Skeletal muscle tissue (tissue), 4 donors: Measurements from ENCODE around the gene TUT1. TPM values are rescaled to one million over a fixed set of nuclear protein-coding genes. Genes with fewer than 3 reads are reported as not detected.
A peak's percentile ranks its signal among the peaks of the same experiment; 100 is the strongest.

Experiments used
- H3K27ac ChIP-seq: one replicate; pipeline ENCODE4 v1.7.0; 2013; ENCODE audit warnings: mild to moderate bottlenecking, low read depth, low read length, inconsistent platforms
- H3K27me3 ChIP-seq, 3 donors: one replicate each; pipeline ENCODE4 v1.7.0; 2013; ENCODE audit warnings: low read length in 3 of 3; ENCODE audit not compliant: control insufficient read depth in 3 of 3, insufficient read depth in 3 of 3
- H3K36me3 ChIP-seq, 3 donors: one replicate each; pipeline ENCODE4 v1.7.0; 2013; ENCODE audit warnings: low read length in 3 of 3; ENCODE audit not compliant: control insufficient read depth in 3 of 3, insufficient read depth in 3 of 3
- H3K4me1 ChIP-seq, 3 donors: one replicate each; pipeline ENCODE4 v1.7.0; 2013; ENCODE audit warnings: low read length in 3 of 3, mild to moderate bottlenecking in 3 of 3; ENCODE audit not compliant: control insufficient read depth in 3 of 3, insufficient read depth in 3 of 3
- H3K4me3 ChIP-seq, 3 donors: one replicate each; pipeline ENCODE4 v1.7.0; 2013; ENCODE audit warnings: low read length in 3 of 3
- H3K9ac ChIP-seq, 3 donors: one replicate each; pipeline ENCODE4 v1.7.0; 2013; ENCODE audit warnings: low read length in 3 of 3, mild to moderate bottlenecking in 3 of 3, moderate library complexity in 2 of 3, low read depth in 1 of 3
- H3K9me3 ChIP-seq, 3 donors: one replicate each; pipeline ENCODE4 v1.7.0; 2013; ENCODE audit warnings: low read length in 3 of 3; ENCODE audit not compliant: control insufficient read depth in 3 of 3
- total RNA-seq: library from RNA; depleted of rRNA; stranded (reverse); fragments of >200 nt; gene quantifications from one replicate; pipeline ENCODE4 v1.2.3, GENCODE V29; 2014
- donor health status: Osteomylitis.

TUT1 gene
- total RNA-seq, 1 donor from 2014 or later: 4.2 TPM

- no peaks in the 10 kb centered on the region for H3K27me3 ChIP-seq
- H3K36me3 ChIP-seq: peaks cover 24 to 26% (median 24%) of the 10 kb centered on the region in 3 donors
- no peaks in the 10 kb centered on the region for H3K9me3 ChIP-seq
- peak overlapping the region; percentile 83 for H3K27ac ChIP-seq
- H3K4me3 ChIP-seq: no peak overlapping the region
- no peak overlapping the region for H3K9ac ChIP-seq
- H3K4me1 ChIP-seq: peaks cover 51 to 68% (median 60%) of the 10 kb centered on the region in 3 donors
These were observed 32.1 kb downstream of the TUT1 start for GRCh38 chr11:62559204-62559603.

- Histone ChIP-seq H3K27ac (peak overlapping the region; percentile 83), H3K4me3 (no peak overlapping the region), H3K36me3 (peaks cover 20 to 23% (median 22%) of the 10 kb centered on the region in 3 donors), H3K4me1 (peaks cover 57 to 72% (median 65%) of the 10 kb centered on the region in 3 donors), H3K9ac (no peak overlapping the region), H3K27me3 (no peaks in the 10 kb centered on the region), H3K9me3 (no peaks in the 10 kb centered on the region)
These were observed 32.7 kb downstream of the TUT1 start for GRCh38 chr11:62558669-62559068.

GRCh38 chr11:62556875-62557631, 34.3 kb downstream of the TUT1 start:
- Histone ChIP-seq H3K9ac (peak overlapping the region; percentile 32 to 88 (median 48)), H3K27ac (peak overlapping the region; percentile 95), H3K4me1 (peaks cover 73 to 86% (median 81%) of the 10 kb centered on the region in 3 donors), H3K36me3 (peaks cover 14 to 18% (median 17%) of the 10 kb centered on the region in 3 donors), H3K9me3 (no peaks in the 10 kb centered on the region), H3K27me3 (no peaks in the 10 kb centered on the region), H3K4me3 (peak overlapping the region in 2 of 3 donors; percentile 30 to 58)

- no peaks in the 10 kb centered on the region for H3K27me3 ChIP-seq
- peak overlapping the region; percentile 95 for H3K27ac ChIP-seq
- peaks cover 12 to 18% (median 17%) of the 10 kb centered on the region in 3 donors for H3K36me3 ChIP-seq
- peak overlapping the region; percentile 61 to 88 (median 62) for H3K9ac ChIP-seq
- H3K9me3 ChIP-seq: no peaks in the 10 kb centered on the region
- peaks cover 80 to 91% (median 86%) of the 10 kb centered on the region in 3 donors for H3K4me1 ChIP-seq
- peak overlapping the region; percentile 30 to 58 (median 51) for H3K4me3 ChIP-seq
These were observed 35.0 kb downstream of the TUT1 start for GRCh38 chr11:62556108-62556874.

- peak overlapping the region; percentile 95 for H3K27ac ChIP-seq
- no peaks in the 10 kb centered on the region for H3K9me3 ChIP-seq
- H3K4me3 ChIP-seq: peak overlapping the region in 2 of 3 donors; percentile 30 to 58
- H3K9ac ChIP-seq: peak overlapping the region; percentile 61 to 88 (median 62)
- H3K27me3 ChIP-seq: no peaks in the 10 kb centered on the region
- peaks cover 79 to 91% (median 79%) of the 10 kb centered on the region in 3 donors for H3K4me1 ChIP-seq
- peaks cover 12 to 18% (median 17%) of the 10 kb centered on the region in 3 donors for H3K36me3 ChIP-seq
These were observed 35.7 kb downstream of the TUT1 start for GRCh38 chr11:62555464-62556107.

- H3K4me3 ChIP-seq: peak overlapping the region; percentile 30 to 52 (median 52)
These were observed 36.7 kb downstream of the TUT1 start for GRCh38 chr11:62554387-62555167.

GRCh38 chr11:62553839-62554361, 37.4 kb downstream of the TUT1 start:
- H3K4me3 ChIP-seq: peak overlapping the region; percentile 30 to 67 (median 52)
- H3K36me3 ChIP-seq: peaks cover under 1 to 10% (median 6%) of the 10 kb centered on the region in 3 donors
- H3K4me1 ChIP-seq: peaks cover 66 to 84% (median 78%) of the 10 kb centered on the region in 3 donors
- H3K27ac ChIP-seq: peak overlapping the region; percentile 95
- H3K27me3 ChIP-seq: no peaks in the 10 kb centered on the region
- H3K9me3 ChIP-seq: no peaks in the 10 kb centered on the region
- H3K9ac ChIP-seq: peak overlapping the region; percentile 66 to 95 (median 88)

More at GRCh38 chr11:62554387-62555167, 36.7 kb downstream of the TUT1 start:
- Histone ChIP-seq H3K4me1 (peaks cover 69 to 89% (median 72%) of the 10 kb centered on the region in 3 donors), H3K27me3 (no peaks in the 10 kb centered on the region), H3K9ac (peak overlapping the region; percentile 62 to 88 (median 66)), H3K9me3 (no peaks in the 10 kb centered on the region), H3K36me3 (peaks cover 7 to 15% (median 12%) of the 10 kb centered on the region in 3 donors), H3K27ac (peak overlapping the region; percentile 95)

GRCh38 chr11:62553080-62553838, 38.1 kb downstream of the TUT1 start:
- Histone ChIP-seq H3K9ac (peak overlapping the region; percentile 66 to 95 (median 88)), H3K27ac (peak overlapping the region; percentile 95), H3K4me1 (peaks cover 72 to 90% (median 82%) of the 10 kb centered on the region in 3 donors), H3K36me3 (peaks cover 0 to 6% (median under 1%) of the 10 kb centered on the region in 3 donors), H3K4me3 (peak overlapping the region; percentile 30 to 67 (median 52)), H3K9me3 (no peaks in the 10 kb centered on the region), H3K27me3 (no peaks in the 10 kb centered on the region)
